SK-N-SH (cell line): ENCODE data around the gene FFAR3. TPM values are rescaled to one million over a fixed set of nuclear protein-coding genes. Genes with fewer than 3 reads are reported as not detected.

ENCODE experiments used
- CTCF ChIA-PET: fragments of 300-600, 350-600 bp; formaldehyde crosslinking; extraction: SDS; loops from one replicate; lab custom pipeline; 2021; lab: Yijun Ruan, JAX
- POLR2A ChIA-PET: fragments of 350-600 bp; sonication (Branson Sonifier 250); formaldehyde crosslinking; extraction: SDS; loops from one replicate; lab custom pipeline; 2020; ENCODE audit warnings: antibody characterized with exemption, inconsistent platforms; lab: Yijun Ruan, JAX
- DNase-seq: peaks from one replicate; pipeline ENCODE4 v3.0.0; 2012
- H2AFZ ChIP-seq: fragments of 200-600 bp; sonication (generic); 2 replicates; pipeline ENCODE4 v1.8.1; 2016; ENCODE audit warnings: antibody characterized with exemption, mild to moderate bottlenecking, low read depth
- H3F3A ChIP-seq: fragments of 200-600 bp; sonication (generic); replicated peaks from 2 replicates; pipeline ENCODE3; 2016; ENCODE audit warnings: antibody characterized with exemption, mild to moderate bottlenecking; ENCODE audit not compliant: insufficient read depth
- H3K27ac ChIP-seq, 2 experiments: fragments of 200-500 bp in 1 of 2; fragments of 200-600 bp in 1 of 2; sonication (Bioruptor generic) in 1 of 2; sonication (generic), shearing (Covaris generic) in 1 of 2; 2 replicates each; pipeline versions ENCODE4 v1.5.1 to v1.6.1; 2014 to 2016; ENCODE audit warnings: low read depth in 2 of 2, inconsistent platforms in 1 of 2, low read length in 1 of 2, mild to moderate bottlenecking in 1 of 2, mixed read lengths in 1 of 2
- H3K27me3 ChIP-seq: fragments of 200-600 bp; sonication (generic), shearing (Covaris generic); 2 replicates; pipeline ENCODE4 v1.6.1; 2016; ENCODE audit warnings: mixed run types; ENCODE audit not compliant: insufficient read depth
- H3K36me3 ChIP-seq, 2 experiments: fragments of 200-500 bp in 1 of 2; fragments of 200-600 bp in 1 of 2; sonication (Bioruptor generic) in 1 of 2; sonication (generic) in 1 of 2; replicated peaks in 1 of 2; 2 replicates each; pipeline versions ENCODE3 to v1.5.1; 2014 to 2016; ENCODE audit warnings: low read length in 1 of 2, mild to moderate bottlenecking in 1 of 2; ENCODE audit not compliant: insufficient read depth in 2 of 2, control insufficient read depth in 1 of 2
- H3K4me1 ChIP-seq, 2 experiments: fragments of 200-500 bp in 1 of 2; fragments of 200-600 bp in 1 of 2; sonication (Bioruptor generic) in 1 of 2; sonication (generic), shearing (Covaris generic) in 1 of 2; 2 replicates each; pipeline versions ENCODE4 v1.5.1 to v1.6.1; 2014 to 2016; ENCODE audit warnings: low read depth in 1 of 2, low read length in 1 of 2, mixed run types in 1 of 2; ENCODE audit not compliant: insufficient read depth in 2 of 2, control insufficient read depth in 1 of 2
- H3K4me2 ChIP-seq: fragments of 200-600 bp; sonication (generic), shearing (Covaris generic); 2 replicates; pipeline ENCODE4 v1.6.1; 2017; ENCODE audit warnings: mixed run types
- H3K4me3 ChIP-seq, 2 experiments: fragments of 200-500 bp in 1 of 2; fragments of 200-600 bp in 1 of 2; sonication (Bioruptor generic) in 1 of 2; sonication (generic), shearing (Covaris generic) in 1 of 2; 2 replicates each; pipeline versions ENCODE4 v1.5.1 to v1.8.1; 2014 to 2016; ENCODE audit warnings: low read depth in 2 of 2, inconsistent platforms in 1 of 2, low read length in 1 of 2, mild to moderate bottlenecking in 1 of 2, mixed read lengths in 1 of 2, moderate library complexity in 1 of 2
- H3K79me2 ChIP-seq: fragments of 200-600 bp; sonication (generic); 2 replicates; pipeline ENCODE4 v1.8.1; 2017; ENCODE audit warnings: mild to moderate bottlenecking; ENCODE audit not compliant: insufficient read depth
- H3K9ac ChIP-seq: fragments of 200-600 bp; sonication (generic); 2 replicates; pipeline ENCODE4 v1.6.1; 2017; ENCODE audit warnings: mixed run types
- H3K9me2 ChIP-seq: fragments of 200-600 bp; sonication (generic); 2 replicates; pipeline ENCODE4 v1.6.1; 2017; ENCODE audit warnings: mixed run types
- H3K9me3 ChIP-seq: fragments of 200-600 bp; sonication (generic); 2 replicates; pipeline ENCODE4 v1.6.1; 2017; ENCODE audit warnings: mixed run types, mild to moderate bottlenecking, moderate library complexity
- H4K20me1 ChIP-seq: fragments of 200-600 bp; sonication (generic); 2 replicates; pipeline ENCODE4 v1.6.1; 2017; ENCODE audit warnings: mild to moderate bottlenecking, mixed run types; ENCODE audit not compliant: insufficient read depth
- FOSL2 ChIP-seq: IDR thresholded peaks from 2 replicates; pipeline ENCODE4 v1.4.0; 2012; ENCODE audit warnings: low read depth, mild to moderate bottlenecking, moderate library complexity, borderline replicate concordance
- FOXJ3 ChIP-seq: sonication (generic); formaldehyde crosslinking; IDR thresholded peaks from 2 replicates; pipeline ENCODE4 v1.5.1; 2020; ENCODE audit warnings: mild to moderate bottlenecking, missing genetic modification reagents
- GATA2 ChIP-seq: sonication (generic); formaldehyde crosslinking; IDR thresholded peaks from 2 replicates; pipeline ENCODE4 v1.5.0; 2020; ENCODE audit warnings: mild to moderate bottlenecking, missing genetic modification reagents
- IRF3 ChIP-seq: fragments of 150-350 bp; IDR thresholded peaks from 2 replicates; pipeline ENCODE4 v1.6.1; 2016; ENCODE audit warnings: mild to moderate bottlenecking, low read depth, low read length
- MEF2A ChIP-seq: IDR thresholded peaks from 2 replicates; pipeline ENCODE4 v1.4.0; 2012; ENCODE audit warnings: low read depth, borderline replicate concordance
- REST ChIP-seq: IDR thresholded peaks from 2 replicates; pipeline ENCODE4 v1.6.1; 2012; ENCODE audit warnings: mild to moderate bottlenecking, low read depth, low read length, moderate library complexity
- RFX5 ChIP-seq: IDR thresholded peaks from 2 replicates; pipeline ENCODE4 v1.6.1; 2012; ENCODE audit warnings: mild to moderate bottlenecking, improper control_type of control experiment, low read length
- SIN3A ChIP-seq: IDR thresholded peaks from 2 replicates; pipeline ENCODE4 v1.6.1; 2012; ENCODE audit warnings: low read depth, mild to moderate bottlenecking, low read length, moderate library complexity, borderline replicate concordance
- TAF1 ChIP-seq: IDR thresholded peaks from 2 replicates; pipeline ENCODE4 v1.6.1; 2012; ENCODE audit warnings: low read depth, mild to moderate bottlenecking, low read length, moderate library complexity, borderline replicate concordance
- TEAD4 ChIP-seq: IDR thresholded peaks from 2 replicates; pipeline ENCODE4 v1.4.0; 2012; ENCODE audit warnings: mild to moderate bottlenecking, borderline replicate concordance; ENCODE audit not compliant: insufficient read depth
- USF1 ChIP-seq: IDR thresholded peaks from 2 replicates; pipeline ENCODE4 v1.4.0; 2012; ENCODE audit warnings: low read depth, borderline replicate concordance
- USF2 ChIP-seq: fragments of 150-350 bp; IDR thresholded peaks from 2 replicates; pipeline ENCODE4 v1.6.1; 2017; ENCODE audit warnings: antibody characterized with exemption, low read length, low read depth, borderline replicate concordance
- WGBS: methylation state at CpG from one replicate; pipeline ENCODE4 v1.1.6; 2017; ENCODE audit warnings: low lambda C conversion rate; 5-methylcytosine and 5-hydroxymethylcytosine counted together
- polyA plus RNA-seq, 3 experiments: library from polyadenylated mRNA; depleted of rRNA; stranded (reverse); fragments of >200 nt; gene quantifications; 2 replicates each; pipeline ENCODE4 v1.2.3, GENCODE V29; 2012

FFAR3 gene
- polyA plus RNA-seq, 1 of the 3 experiments (the other 2 are of a cell fraction) = not detected

GRCh38 chr19:35408284-35409171, 50.3 kb downstream of the FFAR3 start (continued):
- TF ChIP-seq USF2 = no peak
- no peak for TF ChIP-seq RFX5
- TF ChIP-seq IRF3 = no peak
- TF ChIP-seq MEF2A = no peak
- no peak for TF ChIP-seq TEAD4

- DNase-seq = no peak
- no peak overlapping the region for H3K4me2 ChIP-seq
- H3K9ac ChIP-seq = no peak overlapping the region
- POLR2A ChIA-PET = no interaction called here
- 1% methylated on average over 5 of the region's 5 CpGs for WGBS
- H3K36me3 ChIP-seq = no peaks in the 10 kb centered on the region
- no peak overlapping the region for H3K4me3 ChIP-seq
- H4K20me1 ChIP-seq = no peaks in the 10 kb centered on the region
- no peak overlapping the region for H2AFZ ChIP-seq
- CTCF ChIA-PET = interaction anchor here (0.8 kb wide), 1 partner anchor 9 kb away, joined by 3 read pairs; no protein-coding TSS in a partner anchor
- no peaks in the 10 kb centered on the region for H3K79me2 ChIP-seq
- no peaks in the 10 kb centered on the region for H3K4me1 ChIP-seq
- peaks cover 51% of the 10 kb centered on the region for H3K27me3 ChIP-seq
- TF ChIP-seq USF1 (no peak), SIN3A (no peak), TAF1 (no peak), GATA2 (CRISPR knock-in tag) (no peak), FOSL2 (no peak), FOXJ3 (no peak), REST (no peak)
- no peaks in the 10 kb centered on the region for H3K9me3 ChIP-seq
- H3K27ac ChIP-seq = no peak overlapping the region
- H3F3A ChIP-seq = no peaks in the 10 kb centered on the region
- no peaks in the 10 kb centered on the region for H3K9me2 ChIP-seq
These were observed 50.9 kb downstream of the FFAR3 start for GRCh38 chr19:35409191-35409590.

Other genes starting within 250 kb of the FFAR3 start
- not detected in 2 replicates for gene FXYD3, start 242.6 kb upstream of the FFAR3 start, polyA plus RNA-seq (2012; rRNA removed)
- 0.05 and 0.15 TPM in 2 replicates for gene LGI4, start 223.4 kb upstream of the FFAR3 start, polyA plus RNA-seq (2012; rRNA removed)
- gene FXYD1, start 219.6 kb upstream of the FFAR3 start, polyA plus RNA-seq (2012; rRNA removed) = 0.12 TPM in 1 of 2 replicates, not detected in the other
- 0.10 and 0.44 TPM in 2 replicates for gene FXYD7, start 215.2 kb upstream of the FFAR3 start, polyA plus RNA-seq (2012; rRNA removed)
- 107 and 195 TPM in 2 replicates for gene FXYD5, start 203.7 kb upstream of the FFAR3 start, polyA plus RNA-seq (2012; rRNA removed)
- not detected in 2 replicates for gene FAM187B, start 129.7 kb upstream of the FFAR3 start, polyA plus RNA-seq (2012; rRNA removed)
- gene LSR, start 109.5 kb upstream of the FFAR3 start, polyA plus RNA-seq (2012; rRNA removed) = 0.50 and 0.62 TPM in 2 replicates
- gene USF2, start 89.5 kb upstream of the FFAR3 start, polyA plus RNA-seq (2012; rRNA removed) = 83.6 and 102 TPM in 2 replicates
- 0.13 TPM in 1 of 2 replicates, not detected in the other for gene HAMP, start 75.9 kb upstream of the FFAR3 start, polyA plus RNA-seq (2012; rRNA removed)
- gene MAG, start 66.3 kb upstream of the FFAR3 start, polyA plus RNA-seq (2012; rRNA removed) = not detected in 2 replicates
- 0.16 and 0.18 TPM in 2 replicates for gene CD22, start 29.3 kb upstream of the FFAR3 start, polyA plus RNA-seq (2012; rRNA removed)
- not detected in 2 replicates for gene FFAR1, start 10.6 kb upstream of the FFAR3 start, polyA plus RNA-seq (2012; rRNA removed)
- gene GPR42, start 12.6 kb downstream of the FFAR3 start, polyA plus RNA-seq (2012; rRNA removed) = not detected in 2 replicates
- not detected in 2 replicates for gene FFAR2, start 89.8 kb downstream of the FFAR3 start, polyA plus RNA-seq (2012; rRNA removed)
- not detected in 2 replicates for gene KRTDAP, start 132.0 kb downstream of the FFAR3 start, polyA plus RNA-seq (2012; rRNA removed)
- gene DMKN, start 155.2 kb downstream of the FFAR3 start, polyA plus RNA-seq (2012; rRNA removed) = not detected in 2 replicates
- gene SBSN, start 169.9 kb downstream of the FFAR3 start, polyA plus RNA-seq (2012; rRNA removed) = 0.16 and 0.25 TPM in 2 replicates
- not detected in 2 replicates for gene GAPDHS, start 175.0 kb downstream of the FFAR3 start, polyA plus RNA-seq (2012; rRNA removed)
- 201 and 202 TPM in 2 replicates for gene TMEM147, start 187.2 kb downstream of the FFAR3 start, polyA plus RNA-seq (2012; rRNA removed)
- gene ATP4A, start 205.2 kb downstream of the FFAR3 start, polyA plus RNA-seq (2012; rRNA removed) = not detected in 2 replicates
- not detected in 2 replicates for gene PMIS2, start 227.7 kb downstream of the FFAR3 start, polyA plus RNA-seq (2012; rRNA removed)